ENCODE data around the gene CFDP1.

CFDP1 gene

DNA sequence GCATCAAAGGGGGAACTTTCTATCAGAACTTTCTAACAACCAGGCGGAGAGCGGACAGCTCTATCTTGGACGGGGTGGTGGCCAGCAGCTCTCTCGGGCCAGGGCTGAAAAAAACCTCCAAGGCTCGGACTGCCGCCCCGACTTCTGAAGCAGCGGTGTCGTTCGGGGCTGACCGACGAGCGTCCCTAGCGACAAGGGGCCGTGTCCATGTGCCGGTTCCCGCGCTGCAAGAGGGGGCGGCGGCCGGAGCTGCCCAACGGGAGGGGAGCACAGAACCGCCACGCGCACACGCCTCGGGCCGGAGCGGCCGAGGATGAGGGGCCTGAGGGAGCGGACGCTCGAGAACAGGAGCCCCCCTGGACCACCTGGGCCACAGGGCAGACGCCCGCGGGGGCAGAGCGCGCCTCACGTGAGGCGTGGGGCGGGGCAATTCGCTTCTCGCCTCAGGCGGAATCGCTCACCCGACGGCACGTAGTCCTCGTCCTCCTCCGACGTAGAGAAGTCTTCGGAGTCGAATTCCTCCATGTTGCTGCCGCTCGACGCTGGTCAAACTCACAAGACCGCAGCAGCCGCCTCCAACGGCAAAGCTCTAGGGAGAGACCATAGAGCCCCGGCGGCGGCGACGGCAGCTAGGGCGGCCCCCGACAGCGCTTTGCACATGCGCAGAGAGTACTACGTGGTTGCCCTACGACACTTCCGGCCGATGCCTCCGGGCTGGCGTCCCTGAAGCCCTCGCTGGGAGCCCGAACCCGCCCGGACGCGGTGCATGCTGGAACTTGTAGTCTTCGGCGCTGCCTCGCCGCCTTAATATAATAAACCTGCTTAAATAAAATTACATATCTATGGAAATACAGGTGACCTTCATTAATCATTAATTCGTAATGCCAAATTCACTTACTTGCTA, at the start of gene CFDP1:
Gene CFDP1 (minus strand): TSS at position 676 of the 904 bp plus-strand sequence. CDS start 151 bp downstream, at position 525.
- DNase-seq: peak; percentile 95

DNA sequence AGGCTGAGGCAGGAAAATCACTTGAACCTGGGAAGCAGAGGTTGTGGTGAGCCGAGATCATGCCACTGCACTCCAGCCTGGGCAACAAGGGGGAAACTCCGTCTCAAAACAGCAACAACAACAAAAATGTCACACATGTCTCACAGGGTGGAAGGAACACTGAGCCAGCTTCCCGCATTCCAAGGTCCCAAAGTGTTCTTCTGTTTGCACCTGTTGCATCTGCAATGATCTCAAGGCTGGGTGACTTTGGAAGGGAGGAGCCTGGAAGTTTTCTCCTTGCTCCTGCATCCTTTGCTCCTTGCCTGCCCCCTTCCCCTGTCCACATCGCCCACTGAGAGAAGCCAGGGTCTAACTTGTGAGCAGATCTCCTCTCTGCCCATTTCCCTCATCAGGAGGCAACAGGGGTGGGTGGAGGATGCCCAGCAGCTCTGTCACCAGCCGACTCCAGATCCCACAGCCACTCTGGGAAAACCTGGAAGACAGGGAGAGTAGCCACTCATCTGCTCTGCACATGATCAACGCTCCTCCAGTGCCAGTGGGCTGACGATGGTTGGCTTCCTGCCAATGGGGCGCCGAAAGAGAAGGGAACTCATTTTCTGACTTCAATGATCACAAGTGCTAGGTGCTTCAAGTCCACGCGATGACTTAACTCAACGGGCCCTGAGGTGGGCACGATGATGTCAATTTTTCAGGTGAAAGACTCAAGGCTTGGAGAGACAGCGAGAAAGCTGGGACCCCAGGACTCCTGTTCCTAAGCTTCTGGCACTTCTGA, 49.3 kb upstream of the CFDP1 start:
- DNase-seq: no peak

DNA sequence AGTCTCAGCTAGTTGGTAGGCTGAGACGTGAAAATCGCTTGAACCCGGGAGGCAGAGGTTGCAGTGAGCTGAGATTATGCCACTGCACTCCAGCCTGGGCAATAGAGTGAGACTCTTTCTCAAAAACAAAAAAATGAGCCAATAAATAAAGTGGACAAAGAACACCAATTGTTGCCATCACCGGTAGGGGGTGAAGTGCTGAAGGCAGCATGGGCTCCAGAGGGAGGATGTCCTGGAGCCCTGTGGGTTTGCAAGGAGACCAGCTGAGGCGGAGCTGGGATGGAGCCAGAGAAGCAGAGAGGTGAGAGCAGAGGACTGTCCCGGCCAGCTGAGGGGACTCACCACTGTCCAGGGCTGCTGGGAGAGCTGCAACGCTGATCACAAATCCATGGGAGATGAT, 48.2 kb upstream of the CFDP1 start:
- no peak for DNase-seq

DNA sequence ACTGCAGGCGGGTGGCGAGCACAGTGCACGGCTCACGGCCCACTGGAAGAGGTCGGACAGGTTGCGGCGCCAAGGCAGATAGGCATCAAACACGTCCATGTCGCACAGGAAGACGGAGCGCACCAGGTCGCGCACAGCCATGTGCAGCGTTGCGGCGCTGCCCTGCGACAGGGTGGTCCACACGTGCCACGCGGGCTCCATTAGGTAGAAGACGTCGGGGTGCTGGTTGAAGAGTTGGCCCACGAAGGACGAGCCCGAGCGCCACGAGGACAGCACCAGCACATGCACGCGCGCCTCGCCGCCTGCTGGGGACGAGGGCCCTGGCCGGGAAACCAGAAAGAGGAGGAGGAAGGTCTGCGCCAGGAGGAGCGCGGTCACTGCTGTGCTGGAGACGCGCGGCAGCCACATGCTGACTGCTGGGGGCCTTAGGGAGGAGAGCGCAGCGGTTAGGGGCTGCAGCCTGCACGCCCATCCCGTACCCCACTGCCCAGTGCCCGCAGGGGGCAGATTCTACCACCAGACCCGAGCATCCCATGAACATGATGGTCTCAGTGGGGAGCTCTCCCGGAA, 46.2 kb upstream of the CFDP1 start:
- DNase-seq: no peak

DNA sequence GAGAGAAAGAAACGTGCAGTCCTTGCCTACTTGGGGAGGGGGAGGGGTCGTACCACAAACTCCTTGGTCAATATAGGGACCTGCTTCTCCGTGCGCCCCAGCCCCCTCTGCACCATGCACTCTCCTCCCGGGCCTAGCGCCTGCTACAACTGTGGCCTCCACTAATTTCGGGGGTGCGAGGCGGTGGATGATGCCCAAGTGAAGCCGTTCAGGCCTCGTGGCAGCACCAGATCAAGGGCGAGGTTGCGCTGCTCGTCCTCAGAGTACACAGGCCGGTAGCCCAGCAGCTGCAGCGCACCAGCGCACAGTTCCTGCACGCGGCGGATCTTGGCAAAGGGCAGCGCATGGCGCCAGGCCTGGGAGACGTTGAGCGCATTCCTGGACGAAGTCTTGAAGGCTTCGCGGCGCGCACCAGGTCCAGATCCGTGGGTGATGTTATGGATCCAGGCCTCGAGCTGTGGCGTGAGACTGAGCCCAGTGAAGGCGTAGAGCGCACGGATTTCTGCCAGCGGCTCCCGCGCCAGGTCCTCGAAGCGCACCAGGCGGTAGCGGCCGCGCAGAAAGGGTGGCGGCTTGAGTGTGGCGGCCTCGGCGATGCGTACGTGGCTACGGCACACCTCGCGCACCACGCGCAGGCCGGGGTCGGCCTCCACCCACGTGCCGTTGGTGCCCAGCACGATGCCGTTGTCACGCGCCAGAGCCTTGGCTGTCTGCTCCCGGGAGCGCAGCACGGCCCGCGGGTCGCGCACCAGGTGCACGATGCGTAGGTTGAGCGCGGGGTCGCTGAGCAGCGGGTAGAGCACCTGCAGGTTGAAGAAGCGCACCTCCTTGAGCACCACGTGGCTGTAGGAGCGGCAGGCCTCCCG, 45.4 kb upstream of the CFDP1 start:
- no peak for DNase-seq

DNA sequence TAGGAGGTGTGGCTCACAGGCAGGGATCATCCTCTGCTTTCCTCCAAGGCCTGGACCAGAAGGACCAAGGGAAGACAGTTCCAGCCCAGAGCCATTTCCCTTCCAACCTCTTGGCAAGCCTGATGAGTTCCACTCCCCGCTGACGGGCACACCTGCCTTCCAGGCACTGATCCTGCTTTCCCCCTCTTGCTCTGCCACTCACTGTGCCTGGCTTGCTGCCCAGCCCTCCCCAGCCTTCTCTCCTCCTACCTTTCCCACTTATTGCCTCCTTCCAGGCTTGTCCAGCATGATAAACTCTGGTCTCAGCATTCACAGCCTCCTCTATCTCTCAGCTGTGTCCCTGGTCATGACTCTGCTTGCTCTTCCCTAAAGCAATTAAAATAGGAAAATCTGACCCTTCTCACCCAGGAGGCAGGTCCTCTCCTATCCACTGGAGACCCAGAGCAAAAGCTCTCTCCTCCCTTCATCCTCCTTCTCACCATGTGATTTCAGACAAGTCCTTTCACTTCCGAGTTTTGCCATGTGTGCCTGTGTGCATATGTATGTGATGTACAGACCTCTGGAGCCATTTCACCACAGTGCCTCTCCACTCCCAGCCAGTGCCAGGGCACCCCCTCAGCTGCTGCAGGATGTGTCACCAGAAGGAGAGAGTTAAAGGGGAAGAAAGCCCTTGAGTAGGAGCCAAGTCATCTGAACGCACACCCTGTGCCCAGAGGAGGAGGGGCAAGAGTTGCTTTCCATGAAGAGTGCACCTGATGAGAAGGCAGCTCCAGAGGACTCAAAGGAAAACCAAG, 44.6 kb upstream of the CFDP1 start:
- DNase-seq: no peak

DNA sequence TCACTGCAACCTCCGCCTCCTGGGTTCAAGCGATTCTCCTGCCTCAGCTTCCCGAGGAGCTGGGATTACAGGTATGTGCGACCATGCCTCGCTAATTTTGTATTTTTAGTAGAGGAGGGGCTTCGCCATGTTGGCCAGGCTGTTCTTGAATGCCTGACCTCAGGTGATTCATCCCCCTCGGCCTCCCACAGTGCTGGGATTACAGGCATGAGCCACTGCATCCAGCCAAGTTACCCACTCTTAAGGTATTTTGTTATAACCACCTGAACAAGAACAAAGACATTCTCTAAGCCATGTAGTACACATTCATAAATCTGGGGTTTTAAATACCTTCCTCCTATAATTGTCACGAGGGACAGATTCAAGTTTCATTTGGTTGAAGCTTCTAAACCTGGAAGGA, 43.5 kb upstream of the CFDP1 start:
- no peak for DNase-seq

DNA sequence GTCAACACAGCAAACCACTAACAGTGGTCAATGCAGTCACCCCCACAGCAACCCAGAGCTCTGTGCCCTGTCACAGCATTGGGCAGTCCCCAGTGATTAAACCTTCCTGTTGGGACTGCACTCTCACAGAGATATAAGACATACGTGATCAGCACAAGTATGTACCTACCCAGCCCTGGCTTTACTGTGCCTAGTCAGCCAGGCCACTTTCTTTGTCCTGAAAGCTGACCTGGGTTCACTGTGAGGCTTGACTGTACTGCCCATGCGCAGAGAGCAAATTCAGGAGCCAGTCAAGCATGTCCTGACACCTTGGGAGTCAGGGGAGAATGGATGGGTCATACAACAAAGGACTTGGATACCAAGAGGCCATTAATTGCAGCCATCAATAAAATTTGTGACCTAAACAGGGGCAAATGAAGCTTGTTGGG, 42.1 kb upstream of the CFDP1 start:
- no peak for DNase-seq

DNA sequence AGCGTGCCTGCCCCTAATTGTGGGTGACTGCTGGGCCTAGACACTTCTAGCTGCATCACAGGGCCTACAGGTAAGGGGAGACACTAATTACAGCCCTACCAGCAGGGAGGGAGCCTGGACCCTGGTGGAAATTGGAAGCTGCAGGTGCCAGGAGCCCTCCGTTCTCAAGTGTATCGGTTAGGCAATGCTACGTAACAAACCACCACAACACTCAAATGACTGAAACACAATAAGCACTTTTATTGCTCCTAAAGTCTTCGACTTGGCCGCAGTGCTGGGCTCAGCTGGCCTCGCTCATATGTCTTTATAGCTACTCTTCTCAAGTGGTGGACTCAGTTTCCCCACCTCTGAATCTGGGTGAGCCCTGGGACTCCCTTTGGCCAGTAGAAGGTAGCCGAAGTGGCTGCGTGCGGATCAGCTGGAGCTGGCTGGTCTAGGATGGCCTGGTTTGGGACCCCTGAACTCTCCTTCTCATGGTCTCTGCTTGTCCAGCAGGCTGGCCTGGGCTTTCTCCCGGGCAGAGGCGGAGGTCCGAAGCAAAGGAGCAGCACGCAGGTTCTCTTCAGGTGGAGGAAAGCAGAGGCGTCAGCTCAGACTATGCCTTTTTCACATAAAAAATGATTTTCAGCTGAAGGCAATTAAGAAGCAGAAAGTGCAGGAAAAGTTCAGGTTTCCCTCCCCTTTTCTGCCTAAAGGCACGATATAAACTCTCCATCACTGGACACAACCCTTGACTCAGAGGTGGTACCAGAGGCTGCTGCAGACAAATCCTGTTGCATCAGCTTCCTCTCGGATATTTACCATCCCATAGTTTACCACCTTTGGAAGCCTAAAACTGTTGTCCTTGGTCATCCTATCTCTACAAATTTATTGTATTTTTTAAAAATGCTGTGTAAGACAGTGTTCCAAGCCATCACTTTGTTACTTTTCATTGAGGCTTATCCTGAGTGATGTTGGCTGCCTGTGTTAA, 39.9 kb upstream of the CFDP1 start:
- DNase-seq: no peak

DNA sequence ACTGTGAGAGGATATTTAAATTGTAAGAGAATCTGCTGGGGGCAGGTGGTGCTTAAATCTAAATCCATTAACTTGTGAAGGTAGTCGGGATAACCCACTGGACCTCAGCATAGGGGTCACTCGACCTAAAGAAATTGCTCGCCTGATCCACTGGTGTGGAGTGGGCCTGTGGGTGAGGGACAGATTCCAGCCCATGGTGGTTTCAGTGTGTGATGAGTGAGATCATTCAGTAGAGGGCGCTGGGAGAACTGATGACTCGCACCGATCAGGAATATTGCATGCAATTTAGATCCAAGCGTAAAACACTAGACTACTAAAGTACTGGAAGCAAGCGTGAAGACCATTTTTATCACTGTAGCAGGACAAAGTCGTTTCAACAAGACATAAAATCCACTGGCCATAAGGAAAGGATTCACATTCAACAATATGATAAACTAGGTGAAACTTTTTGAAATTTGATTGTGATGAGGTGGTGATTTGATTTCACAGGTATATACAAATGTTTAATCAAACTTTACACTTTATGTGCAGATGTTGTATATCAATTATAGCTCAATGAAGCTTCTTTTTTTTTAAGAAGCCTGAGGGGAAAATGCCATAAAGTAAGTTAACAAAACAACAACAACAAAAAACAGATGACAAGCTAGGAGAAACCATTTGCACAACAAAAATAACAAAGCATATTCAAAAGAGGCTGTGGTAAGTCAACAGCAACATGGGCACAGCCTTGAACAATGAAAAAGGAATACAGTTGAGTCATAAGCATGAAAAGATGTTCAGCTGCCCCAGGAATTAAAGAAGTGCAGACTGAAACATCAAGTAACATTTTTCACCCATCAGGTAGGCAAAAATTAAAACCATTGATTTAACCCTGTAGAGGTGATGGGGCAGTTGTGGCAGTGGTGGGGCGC, 38.7 kb upstream of the CFDP1 start:
- DNase-seq: no peak

DNA sequence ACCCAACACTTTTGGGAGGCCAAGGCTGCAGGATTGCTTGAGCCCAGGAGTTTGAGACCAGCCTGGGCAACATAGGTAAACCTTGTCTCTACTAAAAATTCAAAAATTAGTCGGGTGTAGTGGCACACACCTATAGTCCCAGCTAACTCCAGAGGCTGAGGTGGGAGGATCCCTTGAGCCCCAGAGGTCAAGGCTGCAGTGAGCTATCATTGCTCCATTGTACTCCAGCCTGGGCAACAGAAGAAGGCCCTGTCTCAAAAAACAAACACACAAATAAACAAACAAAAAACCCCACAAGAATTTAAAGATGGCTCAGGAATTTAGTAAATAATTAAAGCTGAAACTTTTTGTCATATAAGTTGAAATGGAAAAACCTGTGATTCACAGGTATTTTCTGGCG, 33.5 kb upstream of the CFDP1 start:
- no peak for DNase-seq

DNA sequence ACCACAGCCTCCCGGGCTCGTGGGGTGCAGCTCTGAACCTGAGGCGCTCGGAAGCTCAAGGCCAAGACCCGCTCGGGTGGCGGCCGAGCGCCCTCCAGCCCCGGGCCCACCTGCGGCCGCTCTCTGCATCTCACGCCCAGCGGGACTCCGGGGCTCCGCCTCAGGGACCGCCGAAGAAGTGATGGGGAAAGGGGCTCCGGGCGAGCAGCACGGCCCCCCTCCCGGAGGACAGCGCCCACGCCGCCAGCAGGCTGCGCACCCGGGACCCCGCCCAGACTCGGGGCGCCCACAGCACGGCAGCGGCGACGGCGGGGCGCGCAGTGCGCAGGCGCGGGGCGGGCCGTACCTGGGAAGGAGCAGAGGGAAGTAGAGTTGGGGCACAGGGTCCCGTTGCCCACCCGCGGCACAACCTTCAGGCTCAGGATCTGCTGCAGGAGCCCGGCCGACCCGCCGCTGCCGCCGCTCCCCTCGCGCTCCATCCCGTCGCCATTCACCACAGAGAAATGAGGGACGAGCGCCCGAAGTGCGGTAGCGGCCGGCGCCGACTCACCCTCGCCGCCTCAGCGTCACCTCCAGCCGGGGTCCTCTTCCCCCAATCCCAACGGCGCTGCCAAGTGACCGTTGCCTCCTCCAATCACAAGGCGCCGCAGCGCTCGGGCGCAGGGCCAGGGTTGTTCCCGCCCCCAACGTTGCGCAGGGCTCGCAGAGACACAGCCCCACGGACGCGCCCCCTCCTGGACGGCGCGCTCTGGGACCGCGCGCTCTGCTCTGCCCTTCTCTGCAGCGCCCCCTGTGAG, 31.0 kb upstream of the CFDP1 start, which contains the start of gene TMEM170A:
Gene TMEM170A (minus strand): TSS at position 568 of the 797 bp plus-strand sequence. CDS start 89 bp downstream, at position 479.
- DNase-seq: peak; percentile 100

DNA sequence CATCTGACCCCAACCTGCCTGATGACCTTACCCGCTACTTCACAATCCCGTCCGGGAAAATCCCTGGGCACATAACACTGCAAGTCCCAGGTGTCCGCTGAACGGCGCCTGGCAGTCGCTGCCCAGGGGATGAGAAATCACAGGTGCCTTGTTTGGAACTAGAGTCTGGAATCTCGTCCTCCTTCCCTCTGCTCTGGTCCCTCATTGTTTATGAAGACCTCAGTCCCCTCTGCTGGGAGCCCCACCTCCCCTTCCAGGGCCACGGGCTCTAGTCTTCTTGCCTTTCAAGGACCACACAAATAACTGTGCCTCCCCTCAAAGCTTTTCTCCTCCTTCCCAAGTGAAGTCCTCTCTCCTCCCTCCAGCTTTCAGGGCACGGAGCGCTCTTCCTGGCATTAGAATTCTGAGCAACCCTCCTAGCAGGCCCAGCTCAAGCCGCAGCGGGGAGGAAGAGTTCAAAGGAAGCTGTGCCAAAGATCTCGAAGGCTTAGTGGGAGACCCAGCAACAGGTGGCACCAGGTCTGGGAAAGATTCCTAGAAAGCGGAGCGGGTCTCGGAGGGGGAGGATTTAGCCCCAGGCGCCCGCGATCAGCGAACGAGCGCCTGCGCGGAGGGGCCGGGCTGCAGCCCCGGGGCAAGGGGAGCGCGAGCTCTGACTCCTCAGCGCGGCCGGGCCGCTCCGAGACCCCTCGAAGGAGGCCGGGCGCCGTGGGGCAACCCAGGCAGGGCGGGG, 30.3 kb upstream of the CFDP1 start:
- peak; percentile 40 for DNase-seq

DNA sequence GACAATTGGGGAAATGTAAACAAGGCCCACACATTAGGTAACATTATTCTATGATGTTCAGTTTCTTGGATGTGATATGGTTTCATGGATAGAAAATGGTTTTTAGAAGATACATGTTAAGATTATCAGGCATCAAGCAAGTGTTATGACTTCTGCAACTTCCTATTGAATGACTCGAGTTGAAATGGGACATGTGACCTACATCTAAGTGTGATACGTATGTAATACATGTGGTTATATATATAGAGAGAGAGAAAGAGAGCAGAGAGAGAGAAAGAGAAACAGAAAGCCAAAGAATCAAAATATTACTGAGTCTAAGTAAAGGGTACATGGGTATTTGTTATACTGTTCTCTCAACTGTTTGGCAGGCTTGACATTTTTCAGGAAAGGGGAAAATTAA, 29.5 kb upstream of the CFDP1 start:
- DNase-seq: no peak

DNA sequence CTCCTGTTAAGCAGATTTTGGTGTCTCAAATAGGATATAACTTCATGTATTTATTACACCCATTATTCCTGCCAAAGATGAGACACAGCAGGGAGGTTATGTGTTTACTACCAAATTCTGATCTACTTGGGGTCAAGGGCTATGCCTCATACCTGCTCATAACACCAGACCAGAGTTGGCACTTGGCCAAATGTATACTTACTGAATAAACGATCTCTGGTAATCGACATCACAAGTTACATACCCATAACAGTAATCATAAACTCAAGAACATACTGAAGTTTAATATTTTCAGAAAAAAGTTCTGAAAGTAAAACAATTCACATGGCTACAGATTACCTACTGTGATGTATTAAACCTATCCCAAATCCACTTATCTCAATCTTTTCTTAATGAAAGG, 28.3 kb upstream of the CFDP1 start:
- DNase-seq: no peak

DNA sequence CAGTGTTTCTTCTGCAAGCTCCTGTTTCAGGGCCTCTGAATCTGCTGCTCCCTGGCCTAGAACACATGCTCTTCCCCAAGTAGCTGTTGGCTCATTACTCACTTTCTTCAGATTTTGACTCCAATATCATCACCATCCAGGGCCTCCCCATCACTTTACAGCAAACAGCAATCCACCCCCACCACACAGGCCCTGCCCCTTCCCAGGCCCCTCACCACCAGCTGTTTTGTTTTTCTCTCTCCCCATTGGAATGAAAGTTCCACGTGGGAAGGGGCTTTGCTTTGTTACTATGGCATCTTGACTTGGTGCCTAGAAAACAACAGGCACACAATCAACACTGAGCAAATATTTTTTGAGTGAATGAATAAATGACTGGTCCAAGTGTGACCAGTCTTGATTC, 27.1 kb upstream of the CFDP1 start:
- no peak for DNase-seq

DNA sequence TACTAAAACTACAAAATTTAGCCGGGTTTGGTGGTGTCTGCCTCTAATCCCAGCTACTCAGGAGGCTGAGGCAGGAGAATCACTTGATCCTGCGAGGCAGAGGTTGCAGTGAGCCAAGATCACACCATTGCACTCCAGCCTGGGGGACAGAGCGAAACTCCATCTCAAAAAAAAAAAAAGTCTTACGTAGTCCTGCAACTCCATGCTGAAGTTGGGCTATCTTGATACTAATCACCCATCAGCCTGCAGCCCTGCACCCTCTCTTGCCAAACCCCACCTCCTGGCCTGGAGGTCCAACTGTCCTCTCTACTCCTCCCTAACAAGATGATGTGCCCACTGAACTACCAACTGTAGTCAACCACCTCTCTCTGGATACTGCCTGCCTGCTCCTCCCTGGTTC, 26.4 kb upstream of the CFDP1 start:
- no peak for DNase-seq

DNA sequence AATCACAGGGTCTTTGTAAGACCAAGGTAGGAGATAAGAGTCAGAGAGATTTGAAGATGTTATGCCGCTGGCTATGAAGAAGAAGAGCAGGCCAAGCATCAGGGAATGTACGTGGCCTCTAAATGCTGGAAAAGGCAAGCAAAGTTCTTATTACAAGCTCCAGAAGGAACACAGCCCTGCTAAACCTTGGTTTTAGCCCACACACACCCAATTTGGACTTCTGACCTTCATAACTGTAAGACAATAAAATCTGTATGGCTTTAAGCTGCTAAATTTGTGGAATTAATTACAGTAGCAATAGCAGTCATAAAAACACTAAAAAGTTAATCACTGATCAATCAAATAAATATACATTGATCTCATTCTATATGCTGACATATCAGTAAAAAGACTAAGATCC, 25.1 kb upstream of the CFDP1 start:
- DNase-seq: no peak

All from activated naive CD4-positive, alpha-beta T cell treated with anti-CD3 and anti-CD28 coated beads, Interleukin-2, amount 50 U/mL, for 16 hours (primary cell).